GM12878 (cell line): Measurements from ENCODE around the gene NRSN2. TPM values are rescaled to one million over a fixed set of nuclear protein-coding genes. Genes with fewer than 3 reads are reported as not detected.
A peak's percentile ranks its signal among the peaks of the same experiment; 100 is the strongest.

Experiments
- BCL11A ChIP-seq: IDR thresholded peaks from 2 replicates; pipeline ENCODE4 v1.6.1; 2011; ENCODE audit warnings: low read depth, low read length
- CHD1 ChIP-seq: IDR thresholded peaks from 2 replicates; pipeline ENCODE4 v1.6.1; 2012; ENCODE audit warnings: low read depth, low read length, improper control_type of control experiment
- CREM ChIP-seq: IDR thresholded peaks from 2 replicates; pipeline ENCODE4 v1.6.1; 2014; ENCODE audit warnings: antibody characterized with exemption, low read depth
- EGR1 ChIP-seq, 2 experiments: IDR thresholded peaks; 1 replicate in 1 of 2; 2 replicates in 1 of 2; pipeline ENCODE4 v1.6.1; 2011 to 2012; ENCODE audit warnings: low read depth in 2 of 2, low read length in 2 of 2, borderline replicate concordance in 1 of 2, mild to moderate bottlenecking in 1 of 2, moderate library complexity in 1 of 2
- ESRRA ChIP-seq: IDR thresholded peaks from 2 replicates; pipeline ENCODE4 v1.6.1; 2012; ENCODE audit warnings: mild to moderate bottlenecking, low read length, improper control_type of control experiment
- IRF5 ChIP-seq: fragments of 450-650 bp; IDR thresholded peaks from 2 replicates; pipeline ENCODE4 v1.6.1; 2017; ENCODE audit warnings: borderline replicate concordance
- JUNB ChIP-seq: IDR thresholded peaks from 2 replicates; pipeline ENCODE4 v1.6.1; 2016; ENCODE audit warnings: antibody characterized with exemption, mild to moderate bottlenecking
- KAT2A ChIP-seq: conservative IDR thresholded peaks from 2 replicates; pipeline ENCODE4 v1.6.1; 2011; ENCODE audit warnings: low read depth, low read length; ENCODE audit not compliant: control insufficient read depth
- KDM1A ChIP-seq: fragments of 200-600 bp; sonication (generic); IDR thresholded peaks from 2 replicates; pipeline ENCODE4 v1.6.1; 2016; ENCODE audit warnings: borderline replicate concordance
- MEF2A ChIP-seq: IDR thresholded peaks from 2 replicates; pipeline ENCODE4 v1.6.1; 2011; ENCODE audit warnings: low read depth, mild to moderate bottlenecking, low read length, moderate library complexity; ENCODE audit not compliant: insufficient read depth
- MTA3 ChIP-seq: IDR thresholded peaks from 2 replicates; pipeline ENCODE4 v1.6.1; 2012; ENCODE audit warnings: low read length, inconsistent platforms, borderline replicate concordance
- NFIC ChIP-seq: IDR thresholded peaks from 2 replicates; pipeline ENCODE4 v1.6.1; 2012; ENCODE audit warnings: low read depth, mild to moderate bottlenecking, inconsistent platforms, low read length, moderate library complexity
- NFXL1 ChIP-seq: fragments of 450-650 bp; IDR thresholded peaks from 2 replicates; pipeline ENCODE4 v1.6.1; 2017; ENCODE audit warnings: antibody characterized with exemption, mild to moderate bottlenecking, borderline replicate concordance
- NFYA ChIP-seq: IDR thresholded peaks from 2 replicates; pipeline ENCODE4 v1.6.1; 2011; ENCODE audit warnings: low read depth, mild to moderate bottlenecking, low read length, improper control_type of control experiment, borderline replicate concordance
- POLR2AphosphoS5 ChIP-seq: IDR thresholded peaks from 2 replicates; pipeline ENCODE4 v1.6.1; 2011; ENCODE audit warnings: mild to moderate bottlenecking, low read length, inconsistent platforms
- SMC3 ChIP-seq: IDR thresholded peaks from 2 replicates; pipeline ENCODE4 v1.6.1; 2011; ENCODE audit warnings: low read length, improper control_type of control experiment, borderline replicate concordance
- SREBF2 ChIP-seq: IDR thresholded peaks from 2 replicates; pipeline ENCODE4 v1.6.1; 2012; ENCODE audit warnings: mild to moderate bottlenecking, low read length
- SRF ChIP-seq, 2 experiments: IDR thresholded peaks; 2 replicates each; pipeline ENCODE4 v1.6.1; 2011; ENCODE audit warnings: low read depth in 2 of 2, low read length in 2 of 2, mild to moderate bottlenecking in 1 of 2, moderate library complexity in 1 of 2
- TCF3 ChIP-seq: IDR thresholded peaks from 2 replicates; pipeline ENCODE4 v1.6.1; 2012; ENCODE audit warnings: low read depth, mild to moderate bottlenecking, low read length, borderline replicate concordance; ENCODE audit not compliant: insufficient read depth
- ZNF207 ChIP-seq: fragments of 450-650 bp; IDR thresholded peaks from 2 replicates; pipeline ENCODE4 v1.6.1; 2014; ENCODE audit warnings: antibody characterized with exemption, mild to moderate bottlenecking, borderline replicate concordance
- ZNF24 ChIP-seq: fragments of 450-650 bp; IDR thresholded peaks from 2 replicates; pipeline ENCODE4 v1.6.1; 2017; ENCODE audit warnings: antibody characterized with exemption, mild to moderate bottlenecking
- ZSCAN29 ChIP-seq: fragments of 450-650 bp; IDR thresholded peaks from 2 replicates; pipeline ENCODE4 v1.6.1; 2017; ENCODE audit warnings: mild to moderate bottlenecking, moderate library complexity
- polyA plus RNA-seq, 11 experiments: library from polyadenylated mRNA; depleted of rRNA in 4 of 11; unstranded in 6 of 11; stranded (reverse) in 5 of 11; fragments of >200 nt; fragmentation: Nextera tagmentation in 4 of 11; fragmentation: Illumina TruSeq in 1 of 11; extraction: Ambion mirVana in 4 of 11; extraction: Trizol in 1 of 11; gene quantifications; 1 replicate in 1 of 11; 2 replicates in 10 of 11; pipeline versions ENCODE4 v1.2.1 to v1.2.3, GENCODE V29; 2011 to 2016; ENCODE audit warnings: inconsistent platforms in 2 of 11, missing spikeins in 2 of 11, low read depth in 1 of 11
- total RNA-seq, 4 experiments: library from RNA; depleted of rRNA in 3 of 4; stranded (reverse); fragments of >200 nt in 3 of 4; fragmentation: Illumina TruSeq in 1 of 4; extraction: Trizol in 1 of 4; gene quantifications; 2 replicates each; pipeline versions ENCODE4 v1.2.1 to v1.2.3, GENCODE V29; 2013 to 2021
- TF ChIP-seq, protein P1 (sequence below): fragments of 450-650 bp; IDR thresholded peaks from 2 replicates; pipeline ENCODE4 v1.6.1; 2017; ENCODE audit warnings: low read depth, mild to moderate bottlenecking, moderate library complexity
- TF ChIP-seq, protein P2 (sequence below): fragments of 450-650 bp; formaldehyde crosslinking; IDR thresholded peaks from 2 replicates; pipeline ENCODE4 v1.4.0; 2022; ENCODE audit warnings: mild to moderate bottlenecking, moderate library complexity

Gene NRSN2
- total and polyA plus RNA-seq, 10 of the 15 experiments (the other 5 are each of a cell fraction or from before 2014, with no cell fraction given), result 6.2 to 32.4 (median 13.0) TPM

- TF ChIP-seq, protein P1, sequence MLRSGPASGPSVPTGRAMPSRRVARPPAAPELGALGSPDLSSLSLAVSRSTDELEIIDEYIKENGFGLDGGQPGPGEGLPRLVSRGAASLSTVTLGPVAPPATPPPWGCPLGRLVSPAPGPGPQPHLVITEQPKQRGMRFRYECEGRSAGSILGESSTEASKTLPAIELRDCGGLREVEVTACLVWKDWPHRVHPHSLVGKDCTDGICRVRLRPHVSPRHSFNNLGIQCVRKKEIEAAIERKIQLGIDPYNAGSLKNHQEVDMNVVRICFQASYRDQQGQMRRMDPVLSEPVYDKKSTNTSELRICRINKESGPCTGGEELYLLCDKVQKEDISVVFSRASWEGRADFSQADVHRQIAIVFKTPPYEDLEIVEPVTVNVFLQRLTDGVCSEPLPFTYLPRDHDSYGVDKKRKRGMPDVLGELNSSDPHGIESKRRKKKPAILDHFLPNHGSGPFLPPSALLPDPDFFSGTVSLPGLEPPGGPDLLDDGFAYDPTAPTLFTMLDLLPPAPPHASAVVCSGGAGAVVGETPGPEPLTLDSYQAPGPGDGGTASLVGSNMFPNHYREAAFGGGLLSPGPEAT, result 0 out of 2 replicates have a peak, but pooled peaks have one; percentile 34
- TF ChIP-seq JUNB (no peak), CHD1 (no peak), IRF5 (no peak), EGR1 (IDR thresholded peaks at IDR 0.05; ENCODE audit: borderline replicate concordance in 1 of 2, low read depth in 2 of 2, low read length in 2 of 2) (peak in 1 of 2 experiments; percentile 31; a peak in 1 of 3 replicates), KAT2A (no peak), NFIC (no peak), NFYA (no peak), SREBF2 (no peak), MEF2A (no peak), ZNF24 (no peak), CREM (peak; percentile 30; the same call in 1 of the 2 replicates), NFXL1 (no peak), SRF (IDR thresholded peaks at IDR 0.05; ENCODE audit: low read depth in 2 of 2, low read length in 2 of 2) (no peak), POLR2AphosphoS5 (peak; percentile 34; the same call in 1 of the 2 replicates), KDM1A (no peak), ZNF207 (no peak), ESRRA (no peak), ZSCAN29 (no peak), MTA3 (no peak), SMC3 (no peak), TCF3 (peak; percentile 12; the same call in 1 of the 2 replicates), BCL11A (no peak)
- TF ChIP-seq, protein P2, sequence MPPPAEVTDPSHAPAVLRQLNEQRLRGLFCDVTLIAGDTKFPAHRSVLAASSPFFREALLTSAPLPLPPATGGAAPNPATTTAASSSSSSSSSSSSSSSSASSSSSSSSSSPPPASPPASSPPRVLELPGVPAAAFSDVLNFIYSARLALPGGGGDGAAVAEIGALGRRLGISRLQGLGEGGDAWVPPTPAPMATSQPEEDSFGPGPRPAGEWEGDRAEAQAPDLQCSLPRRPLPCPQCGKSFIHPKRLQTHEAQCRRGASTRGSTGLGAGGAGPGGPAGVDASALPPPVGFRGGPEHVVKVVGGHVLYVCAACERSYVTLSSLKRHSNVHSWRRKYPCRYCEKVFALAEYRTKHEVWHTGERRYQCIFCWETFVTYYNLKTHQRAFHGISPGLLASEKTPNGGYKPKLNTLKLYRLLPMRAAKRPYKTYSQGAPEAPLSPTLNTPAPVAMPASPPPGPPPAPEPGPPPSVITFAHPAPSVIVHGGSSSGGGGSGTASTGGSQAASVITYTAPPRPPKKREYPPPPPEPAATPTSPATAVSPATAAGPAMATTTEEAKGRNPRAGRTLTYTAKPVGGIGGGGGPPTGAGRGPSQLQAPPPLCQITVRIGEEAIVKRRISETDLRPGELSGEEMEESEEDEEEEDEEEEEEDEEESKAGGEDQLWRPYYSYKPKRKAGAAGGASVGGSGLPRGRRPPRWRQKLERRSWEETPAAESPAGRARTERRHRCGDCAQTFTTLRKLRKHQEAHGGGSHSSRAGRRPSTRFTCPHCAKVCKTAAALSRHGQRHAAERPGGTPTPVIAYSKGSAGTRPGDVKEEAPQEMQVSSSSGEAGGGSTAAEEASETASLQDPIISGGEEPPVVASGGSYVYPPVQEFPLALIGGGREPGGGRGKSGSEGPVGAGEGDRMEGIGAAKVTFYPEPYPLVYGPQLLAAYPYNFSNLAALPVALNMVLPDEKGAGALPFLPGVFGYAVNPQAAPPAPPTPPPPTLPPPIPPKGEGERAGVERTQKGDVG (CRISPR knock-in tag), result no peak
Observed at GRCh38 chr20:380763-381580, 34.1 kb downstream of the NRSN2 start (continued).
